Measurements from ENCODE around the gene STAT1. TPM values are rescaled to one million over a fixed set of nuclear protein-coding genes. Genes with fewer than 3 reads are reported as not detected.

Gene STAT1
- total RNA-seq, result 21.0 TPM

DNA sequence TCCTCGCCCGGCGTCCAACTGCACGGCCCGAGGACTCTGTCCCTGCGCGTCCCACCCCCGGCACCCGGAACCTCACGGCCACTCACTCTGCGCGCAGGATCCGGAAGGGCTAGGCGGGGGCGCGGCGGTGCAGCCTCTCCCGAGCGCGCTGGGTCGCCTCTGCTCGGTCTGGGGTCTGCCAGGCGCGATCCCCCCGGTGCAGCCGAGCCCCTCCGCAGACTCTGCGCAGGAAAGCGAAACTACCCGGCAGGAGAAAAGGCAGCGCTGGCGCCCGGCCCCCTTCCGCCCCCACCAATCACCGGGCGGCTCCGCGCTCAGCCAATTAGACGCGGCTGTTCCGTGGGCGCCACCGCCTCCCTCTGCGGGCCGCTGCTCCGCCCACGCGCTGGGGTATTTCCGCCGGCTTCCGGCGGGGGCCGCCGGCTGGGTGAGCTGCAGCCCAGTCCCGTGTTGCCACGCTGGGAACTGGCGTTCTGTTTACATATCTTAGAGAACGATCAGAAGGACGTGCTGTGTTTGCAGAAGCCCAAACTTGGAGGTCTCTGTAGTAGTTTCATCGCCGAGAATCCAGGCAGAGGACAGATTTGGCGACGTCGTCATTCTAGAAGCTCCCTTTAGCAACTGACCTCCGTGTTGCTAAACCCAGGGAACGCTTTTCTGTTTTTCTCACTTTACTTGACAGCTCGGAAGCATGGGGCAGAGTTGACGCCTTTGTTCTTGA is at the start of gene STAT1:
Gene STAT1 (minus strand): TSS at position 240 of the 721 bp plus-strand sequence. CDS start 4,168 bp downstream, outside the sequence.

Other genes starting within 250 kb of the STAT1 start
- 274 TPM for gene GLS, start 133.3 kb downstream of the STAT1 start, total RNA-seq
- 6.3 TPM for gene STAT4, start 136.8 kb upstream of the STAT1 start, total RNA-seq
- gene MYO1B, start 231.2 kb upstream of the STAT1 start, total RNA-seq, result 75.4 TPM